Pancreas (tissue), 10 donors: ENCODE data around the gene FARP2. TPM values are rescaled to one million over a fixed set of nuclear protein-coding genes. Genes with fewer than 3 reads are reported as not detected.

Source experiments
- ATAC-seq, 4 donors: fragments of 200-7000 bp; cut with Tn5 transposase; one replicate each; pipeline versions ENCODE4 v1.8.0 to v1.9.1; 2020; ENCODE audit warnings: mild to moderate bottlenecking in 4 of 4, moderate library complexity in 4 of 4
- DNase-seq, 6 donors: peaks; one replicate each; pipeline ENCODE4 v3.0.0-alpha.2; 2020
- FAIRE-seq: peaks from 2 replicates; lab custom pipeline; 2012; peaks lifted over from hg19 to GRCh38; lab: Jason Lieb, UNC
- H3K27ac ChIP-seq, 4 donors: fragments of 200-600 bp; sonication (generic); 1 replicate in 3 of 4; 2 replicates in 1 of 4; pipeline versions ENCODE4 v1.5.0 to v1.8.0; 2020
- H3K27me3 ChIP-seq, 4 donors: fragments of 200-600 bp; one replicate each; pipeline ENCODE4 v1.8.0; 2021
- H3K36me3 ChIP-seq, 3 donors: fragments of 200-600 bp; sonication (generic) in 1 of 3; one replicate each; pipeline versions ENCODE4 v1.5.0 to v1.8.0; 2020 to 2021
- H3K4me1 ChIP-seq, 3 donors: fragments of 200-600 bp; one replicate each; pipeline ENCODE4 v1.8.0; 2021
- H3K4me3 ChIP-seq, 4 donors: fragments of 200-600 bp; sonication (generic) in 2 of 4; one replicate each; pipeline versions ENCODE4 v1.5.0 to v1.8.0; 2020 to 2021
- H3K9me3 ChIP-seq, 4 donors: fragments of 200-600 bp; one replicate each; pipeline ENCODE4 v1.8.0; 2021
- CTCF ChIP-seq, 4 donors: fragments of 200-600 bp; sonication (generic) in 3 of 4; IDR thresholded peaks; one replicate each; pipeline versions ENCODE4 v1.5.0 to v1.8.0; 2021; ENCODE audit warnings: antibody characterized with exemption in 4 of 4
- WGBS, 2 donors: extraction: QIAGEN DNeasy Blood & Tissue Kit; methylation state at CpG; one replicate each; pipeline ENCODE4 v1.1.7; 2013; 5-methylcytosine and 5-hydroxymethylcytosine counted together
- intact Hi-C, 3 donors: fragments of 100-400 bp; cut with DNase I; formaldehyde crosslinking; loops; one replicate each; pipeline versions ENCODE4 v1.11.1 to v1.14.2; 2022
- microRNA-seq, 2 donors: library from miRNA; unstranded; fragments of <30 nt; microRNA quantifications; one replicate each; pipeline versions ENCODE4 to v1.1.0, GENCODE V29; 2019 to 2020
- polyA plus RNA-seq, 2 donors: library from polyadenylated mRNA; stranded (reverse); fragments of 200-250 nt; gene quantifications; one replicate each; pipeline ENCODE4 v1.2.3, GENCODE V29; 2013
- total RNA-seq, 6 donors: library from RNA; stranded (reverse); fragmentation: NEBNext Ultra II Directional in 4 of 6; extraction: Animal tissue kit (Norgen Biotek cat#: 25700) in 4 of 6; gene quantifications; one replicate each; pipeline versions ENCODE4 v1.2.1 to v1.2.4, GENCODE V29; 2021 to 2023
- donor health status: healthy with polysubstance abuse.
- donor health status: DM: no; HTN: no; CAD: no; lungs with moderate emphysema.
- donor health status: DM: no; HTN: no; CAD: no.
- donor health status: control.
- donor health status: control.
- donor health status: Bipolar disorder and iron deficiency.
- donor health status: DM: yes; HTN: yes; CAD: no.
- donor health status: DM: no; HTN: no; CAD: no.
- donor health status: DM: no; HTN: no; CAD: no.
- donor health status: DM: yes; HTN: yes; CAD: no.

The FARP2 gene
- total and polyA plus RNA-seq, 8 donors, result 16.9 to 44.9 (median 25.8) TPM

GRCh38 chr2:241540771-241541561, 184.9 kb downstream of the FARP2 start:
- peak; percentile 69 to 92 (median 84) for DNase-seq
- Histone ChIP-seq H3K27ac (peak overlapping the region in 3 of 4 donors; percentile 28 to 43 (median 36)), H3K4me3 (peak overlapping the region in 3 of 4 donors; percentile 5 to 51 (median 39)), H3K9me3 (no peaks in the 10 kb centered on the region), H3K27me3 (no peaks in the 10 kb centered on the region), H3K4me1 (peaks cover 0 to 6% (median 4%) of the 10 kb centered on the region in 3 donors), H3K36me3 (no peaks in the 10 kb centered on the region)
- WGBS, 2 donors, result 4 to 7% methylated on average over 48 to 68 of the region's 68 CpGs
- no peak for TF ChIP-seq CTCF (IDR thresholded peaks at IDR 0.05)
- intact Hi-C loops, result no loop called here
- no peak for FAIRE-seq
- peak; percentile 85 to 95 (median 93) for ATAC-seq

GRCh38 chr2:241541564-241542277, 185.6 kb downstream of the FARP2 start:
- H3K27me3 ChIP-seq, result no peaks in the 10 kb centered on the region
- H3K36me3 ChIP-seq, result no peaks in the 10 kb centered on the region
- intact Hi-C loops, result no loop called here
- H3K4me1 ChIP-seq, result peaks cover 0 to 6% (median 4%) of the 10 kb centered on the region in 3 donors
- ATAC-seq (peak; percentile 4 to 21 (median 9)), FAIRE-seq (no peak), DNase-seq (peak in 3 of 6 donors; percentile 37 to 75 (median 57))
- TF ChIP-seq CTCF (IDR thresholded peaks at IDR 0.05), result no peak
- H3K9me3 ChIP-seq, result no peaks in the 10 kb centered on the region
- no peak overlapping the region for H3K27ac ChIP-seq
- WGBS, 2 donors, result 20 to 22% methylated on average over 31 to 62 of the region's 62 CpGs
- H3K4me3 ChIP-seq, result peak overlapping the region in 2 of 4 donors; percentile 39 to 51

- DNase-seq (peak in 3 of 6 donors; percentile 54 to 77 (median 58)), FAIRE-seq (no peak), ATAC-seq (peak in 1 of 4 donors; percentile 2)
- H3K9me3 ChIP-seq, result no peaks in the 10 kb centered on the region
- no peaks in the 10 kb centered on the region for H3K27me3 ChIP-seq
- no peak for TF ChIP-seq CTCF (IDR thresholded peaks at IDR 0.05)
- H3K27ac ChIP-seq, result no peak overlapping the region
- H3K4me3 ChIP-seq, result no peak overlapping the region
- 53 to 54% methylated on average over 13 to 15 of the region's 15 CpGs for WGBS, 2 donors
- no peaks in the 10 kb centered on the region for H3K36me3 ChIP-seq
- H3K4me1 ChIP-seq, result peaks cover 0 to 6% (median 4%) of the 10 kb centered on the region in 3 donors
- intact Hi-C loops, result no loop called here
Observed at GRCh38 chr2:241542278-241542605, 186.2 kb downstream of the FARP2 start.

Small RNA genes within 50 kb of the gene (microRNA-seq; reads per million reads assigned to microRNA genes)
- 0 reads per million in 2 donors for gene MIR3133

Other genes with a start within 250 kb of the FARP2 start
- gene PASK, start 206.8 kb upstream of the FARP2 start, total RNA-seq, result 10 to 100 TPM in 2 of 6 donors, 1 to 10 TPM in 4; 3.7 to 12.3 (median 8.9) TPM
- 10 to 100 TPM in 1 of 2 donors, 1 to 10 TPM in 1; 9.0 to 14.5 TPM for gene PASK, start 206.8 kb upstream of the FARP2 start, polyA plus RNA-seq
- 10 to 100 TPM; 21.5 to 38.7 (median 31.5) TPM for gene PPP1R7, start 205.8 kb upstream of the FARP2 start, total RNA-seq
- gene PPP1R7, start 205.8 kb upstream of the FARP2 start, polyA plus RNA-seq, result 10 to 100 TPM; 28.5 to 37.1 TPM
- 1 to 10 TPM in 3 of 6 donors, under 1 TPM in 3; 0.66 to 1.8 (median 1.1) TPM for gene ANO7, start 167.6 kb upstream of the FARP2 start, total RNA-seq
- 1 to 10 TPM; 1.0 to 1.2 TPM for gene ANO7, start 167.6 kb upstream of the FARP2 start, polyA plus RNA-seq
- 100 to 1,000 TPM; 733 to 996 (median 775) TPM for gene HDLBP, start 40.6 kb upstream of the FARP2 start, total RNA-seq
- gene HDLBP, start 40.6 kb upstream of the FARP2 start, polyA plus RNA-seq, result 100 to 1,000 TPM; 273 to 346 TPM
- gene SEPTIN2, start 40.4 kb upstream of the FARP2 start, total RNA-seq, result 100 to 1,000 TPM; 149 to 245 (median 204) TPM
- gene SEPTIN2, start 40.4 kb upstream of the FARP2 start, polyA plus RNA-seq, result 100 to 1,000 TPM; 106 to 158 TPM
- 100 to 1,000 TPM in 1 of 6 donors, 10 to 100 TPM in 5; 60.6 to 103 (median 71.7) TPM for gene STK25, start 152.3 kb downstream of the FARP2 start, total RNA-seq
- 100 to 1,000 TPM; 265 to 282 TPM for gene STK25, start 152.3 kb downstream of the FARP2 start, polyA plus RNA-seq
- gene BOK, start 202.5 kb downstream of the FARP2 start, total RNA-seq, result 10 to 100 TPM in 5 of 6 donors, 1 to 10 TPM in 1; 10.0 to 24.8 (median 12.6) TPM
- 10 to 100 TPM; 10.1 to 11.5 TPM for gene BOK, start 202.5 kb downstream of the FARP2 start, polyA plus RNA-seq